GM12878 (cell line): ENCODE results near the gene NUPR1.

Experiments used
- EP300 ChIP-seq, 2 experiments: fragments of 150-350 bp in 1 of 2; IDR thresholded peaks; 2 replicates each; pipeline ENCODE4 v1.6.1; 2011 to 2012; ENCODE audit warnings: low read depth in 2 of 2, low read length in 2 of 2, borderline replicate concordance in 1 of 2, improper control_type of control experiment in 1 of 2, inconsistent platforms in 1 of 2; ENCODE audit not compliant: control insufficient read depth in 1 of 2
- MEF2A ChIP-seq: IDR thresholded peaks from 2 replicates; pipeline ENCODE4 v1.6.1; 2011; ENCODE audit warnings: low read depth, mild to moderate bottlenecking, low read length, moderate library complexity; ENCODE audit not compliant: insufficient read depth
- PBX3 ChIP-seq: IDR thresholded peaks from 2 replicates; pipeline ENCODE4 v1.6.1; 2011; ENCODE audit warnings: mild to moderate bottlenecking, low read depth, low read length, moderate library complexity; ENCODE audit not compliant: insufficient replicate concordance
- POLR2AphosphoS2 ChIP-seq: IDR thresholded peaks from 2 replicates; pipeline ENCODE4 v1.6.1; 2011; ENCODE audit warnings: low read depth, mild to moderate bottlenecking, low read length, improper control_type of control experiment, moderate library complexity
- RFX5 ChIP-seq: IDR thresholded peaks from 2 replicates; pipeline ENCODE4 v1.6.1; 2011; ENCODE audit warnings: low read depth, low read length, improper control_type of control experiment
- TBL1XR1 ChIP-seq: IDR thresholded peaks from 2 replicates; pipeline ENCODE4 v1.6.1; 2012; ENCODE audit warnings: low read depth, low read length, improper control_type of control experiment
- USF2 ChIP-seq: IDR thresholded peaks from 2 replicates; pipeline ENCODE4 v1.6.1; 2011; ENCODE audit warnings: low read depth, low read length, improper control_type of control experiment, borderline replicate concordance

GRCh38 chr16:28497861-28498599, 40.7 kb downstream of the NUPR1 start:
- TF ChIP-seq TBL1XR1, result no peak
- no peak for TF ChIP-seq EP300 (IDR thresholded peaks at IDR 0.05; ENCODE audit: borderline replicate concordance in 1 of 2, control insufficient read depth in 1 of 2, low read depth in 2 of 2, low read length in 2 of 2)
- no peak for TF ChIP-seq RFX5
- no peak for TF ChIP-seq POLR2AphosphoS2
- TF ChIP-seq USF2, result no peak
- TF ChIP-seq PBX3, result no peak
- TF ChIP-seq MEF2A, result no peak
